K562 (cell line): Measurements from ENCODE around the gene HEXIM1. TPM values are rescaled to one million over a fixed set of nuclear protein-coding genes. Genes with fewer than 3 reads are reported as not detected.
A peak's percentile ranks its signal among the peaks of the same experiment; 100 is the strongest.

ENCODE experiments used
- CBX5 ChIP-seq: IDR thresholded peaks from 2 replicates; pipeline ENCODE4 v1.6.1; 2014; ENCODE audit warnings: low read depth, borderline replicate concordance
- CREB1 ChIP-seq, 2 experiments: sonication (generic) in 1 of 2; formaldehyde crosslinking in 1 of 2; IDR thresholded peaks; 2 replicates each; pipeline versions ENCODE4 v1.6.1 to v1.8.0; 2012 to 2022; ENCODE audit warnings: inconsistent platforms in 1 of 2, mild to moderate bottlenecking in 1 of 2, missing genetic modification reagents in 1 of 2, moderate library complexity in 1 of 2
- EGR1 ChIP-seq: fragments of 450-650 bp; conservative IDR thresholded peaks from 2 replicates; pipeline ENCODE4 v1.6.1; 2017; ENCODE audit warnings: mild to moderate bottlenecking
- ETV1 ChIP-seq: fragments of 450-650 bp; conservative IDR thresholded peaks from 2 replicates; pipeline ENCODE4 v1.6.1; 2016; ENCODE audit warnings: missing genetic modification characterization, control low read depth, low read depth, missing compliant biosample characterization
- FOS ChIP-seq: IDR thresholded peaks from 3 replicates; pipeline ENCODE4 v1.6.1; 2011; ENCODE audit not compliant: insufficient read length; ENCODE audit errors: extremely low read depth
- MCM3 ChIP-seq: fragments of 450-650 bp; IDR thresholded peaks from 2 replicates; pipeline ENCODE4 v1.6.1; 2016
- POLR2G ChIP-seq: fragments of 200-400 bp; formaldehyde crosslinking; IDR thresholded peaks from 2 replicates; pipeline ENCODE4 v1.6.1; 2017; ENCODE audit warnings: low read depth, mild to moderate bottlenecking, antibody characterized with exemption, low read length, moderate library complexity
- POLR3G ChIP-seq: IDR thresholded peaks from 2 replicates; pipeline ENCODE4 v1.6.1; 2011; ENCODE audit not compliant: insufficient read length, insufficient replicate concordance; ENCODE audit errors: extremely low read depth
- RBM25 ChIP-seq: fragments of 200-400 bp; formaldehyde crosslinking; IDR thresholded peaks from 2 replicates; pipeline ENCODE4 v1.6.1; 2018; ENCODE audit warnings: low read length, low read depth, moderate library complexity; ENCODE audit not compliant: severe bottlenecking
- ZFP36 ChIP-seq: fragments of 150-350 bp; IDR thresholded peaks from 2 replicates; pipeline ENCODE4 v1.6.1; 2018; ENCODE audit warnings: low read length, low read depth; ENCODE audit not compliant: partially characterized antibody
- ZNF655 ChIP-seq: fragments of 250-450 bp; sonication (Bioruptor Pico); IDR thresholded peaks from 2 replicates; pipeline ENCODE4 v1.5.0; 2021
- polyA plus RNA-seq, 8 experiments: library from polyadenylated mRNA; depleted of rRNA in 4 of 8; stranded (reverse) in 5 of 8; unstranded in 3 of 8; fragments of >200 nt; fragmentation: Nextera tagmentation in 2 of 8; fragmentation: Illumina TruSeq in 1 of 8; extraction: Ambion mirVana in 2 of 8; extraction: Trizol in 1 of 8; gene quantifications; 2 replicates each; pipeline versions ENCODE4 v1.2.1 to v1.2.3, GENCODE V29; 2011 to 2014; ENCODE audit warnings: inconsistent platforms in 1 of 8, missing spikeins in 1 of 8
- total RNA-seq, 7 experiments: library from RNA; depleted of rRNA in 6 of 7; stranded (reverse); fragments of >200 nt in 6 of 7; fragmentation: Illumina TruSeq in 2 of 7; extraction: Trizol in 2 of 7; gene quantifications; 2 replicates each; pipeline versions ENCODE4 v1.2.1 to v1.2.3, GENCODE V29; 2011 to 2021; ENCODE audit warnings: low replicate concordance in 1 of 7
- TF ChIP-seq, protein P1 (sequence below), 3 experiments: fragments of 200-800 bp in 1 of 3; fragments of 250-450 bp in 1 of 3; fragments of 450-650 bp in 1 of 3; sonication (Bioruptor Pico) in 1 of 3; sonication (Bioruptor generic) in 1 of 3; formaldehyde crosslinking in 1 of 3; IDR thresholded peaks; 2 replicates each; pipeline versions ENCODE4 v1.6.1 to v1.8.0; 2016 to 2022; ENCODE audit warnings: mild to moderate bottlenecking in 2 of 3, missing genetic modification characterization in 2 of 3, missing compliant biosample characterization in 1 of 3, moderate library complexity in 1 of 3
- TF ChIP-seq, protein P2 (sequence below): sonication (generic); formaldehyde crosslinking; IDR thresholded peaks from 2 replicates; pipeline ENCODE4 v1.9.0; 2022; ENCODE audit warnings: mild to moderate bottlenecking, missing genetic modification reagents
- TF ChIP-seq, protein P3 (sequence below): fragments of 450-650 bp; conservative IDR thresholded peaks from 2 replicates; pipeline ENCODE4 v1.6.1; 2016; ENCODE audit warnings: missing genetic modification characterization, low read depth, mild to moderate bottlenecking, missing compliant biosample characterization, moderate library complexity
- TF ChIP-seq, protein P4 (sequence below): fragments of 150-350 bp; IDR thresholded peaks from 2 replicates; pipeline ENCODE4 v1.6.1; 2014; ENCODE audit warnings: low read depth, mild to moderate bottlenecking, low read length, borderline replicate concordance
- TF ChIP-seq, protein P5 (sequence below): fragments of 250-450 bp; sonication (Bioruptor Pico); IDR thresholded peaks from 2 replicates; pipeline ENCODE4 v1.5.0; 2021

Gene HEXIM1
- total and polyA plus RNA-seq, 9 of the 15 experiments (the other 6 are each of a cell fraction or from before 2014, with no cell fraction given), result 1.4 to 28.3 (median 9.1) TPM

DNA sequence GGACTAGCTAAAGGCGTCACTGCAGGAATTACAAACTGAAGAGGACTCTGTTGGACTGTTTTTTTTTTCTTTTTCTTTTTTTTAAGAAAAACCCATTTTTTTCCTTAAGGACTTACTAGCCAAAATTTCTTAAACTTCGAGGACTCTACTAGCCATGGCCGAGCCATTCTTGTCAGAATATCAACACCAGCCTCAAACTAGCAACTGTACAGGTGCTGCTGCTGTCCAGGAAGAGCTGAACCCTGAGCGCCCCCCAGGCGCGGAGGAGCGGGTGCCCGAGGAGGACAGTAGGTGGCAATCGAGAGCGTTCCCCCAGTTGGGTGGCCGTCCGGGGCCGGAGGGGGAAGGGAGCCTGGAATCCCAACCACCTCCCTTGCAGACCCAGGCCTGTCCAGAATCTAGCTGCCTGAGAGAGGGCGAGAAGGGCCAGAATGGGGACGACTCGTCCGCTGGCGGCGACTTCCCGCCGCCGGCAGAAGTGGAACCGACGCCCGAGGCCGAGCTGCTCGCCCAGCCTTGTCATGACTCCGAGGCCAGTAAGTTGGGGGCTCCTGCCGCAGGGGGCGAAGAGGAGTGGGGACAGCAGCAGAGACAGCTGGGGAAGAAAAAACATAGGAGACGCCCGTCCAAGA, 878 bp downstream of the HEXIM1 start (continued):
- TF ChIP-seq, protein P1, sequence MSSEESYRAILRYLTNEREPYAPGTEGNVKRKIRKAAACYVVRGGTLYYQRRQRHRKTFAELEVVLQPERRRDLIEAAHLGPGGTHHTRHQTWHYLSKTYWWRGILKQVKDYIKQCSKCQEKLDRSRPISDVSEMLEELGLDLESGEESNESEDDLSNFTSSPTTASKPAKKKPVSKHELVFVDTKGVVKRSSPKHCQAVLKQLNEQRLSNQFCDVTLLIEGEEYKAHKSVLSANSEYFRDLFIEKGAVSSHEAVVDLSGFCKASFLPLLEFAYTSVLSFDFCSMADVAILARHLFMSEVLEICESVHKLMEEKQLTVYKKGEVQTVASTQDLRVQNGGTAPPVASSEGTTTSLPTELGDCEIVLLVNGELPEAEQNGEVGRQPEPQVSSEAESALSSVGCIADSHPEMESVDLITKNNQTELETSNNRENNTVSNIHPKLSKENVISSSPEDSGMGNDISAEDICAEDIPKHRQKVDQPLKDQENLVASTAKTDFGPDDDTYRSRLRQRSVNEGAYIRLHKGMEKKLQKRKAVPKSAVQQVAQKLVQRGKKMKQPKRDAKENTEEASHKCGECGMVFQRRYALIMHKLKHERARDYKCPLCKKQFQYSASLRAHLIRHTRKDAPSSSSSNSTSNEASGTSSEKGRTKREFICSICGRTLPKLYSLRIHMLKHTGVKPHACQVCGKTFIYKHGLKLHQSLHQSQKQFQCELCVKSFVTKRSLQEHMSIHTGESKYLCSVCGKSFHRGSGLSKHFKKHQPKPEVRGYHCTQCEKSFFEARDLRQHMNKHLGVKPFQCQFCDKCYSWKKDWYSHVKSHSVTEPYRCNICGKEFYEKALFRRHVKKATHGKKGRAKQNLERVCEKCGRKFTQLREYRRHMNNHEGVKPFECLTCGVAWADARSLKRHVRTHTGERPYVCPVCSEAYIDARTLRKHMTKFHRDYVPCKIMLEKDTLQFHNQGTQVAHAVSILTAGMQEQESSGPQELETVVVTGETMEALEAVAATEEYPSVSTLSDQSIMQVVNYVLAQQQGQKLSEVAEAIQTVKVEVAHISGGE (CRISPR knock-in tag; IDR thresholded peaks at IDR 0.05), result no peak
- TF ChIP-seq CBX5 (peak; percentile 40; the same call in 1 of the 2 replicates), EGR1 (no peak), ZNF655 (no peak), POLR3G (no peak), MCM3 (no peak), POLR2G (peak; percentile 78), RBM25 (no peak), ZFP36 (no peak), FOS (no peak), CREB1 (IDR thresholded peaks at IDR 0.05) (no peak), CREB1 (CRISPR knock-in tag; IDR thresholded peaks at IDR 0.05) (no peak; the same call in 1 of the 2 replicates), ETV1 (tag) (0 out of 2 replicates have a peak, but pooled peaks have one; percentile 6)
- TF ChIP-seq, protein P2, sequence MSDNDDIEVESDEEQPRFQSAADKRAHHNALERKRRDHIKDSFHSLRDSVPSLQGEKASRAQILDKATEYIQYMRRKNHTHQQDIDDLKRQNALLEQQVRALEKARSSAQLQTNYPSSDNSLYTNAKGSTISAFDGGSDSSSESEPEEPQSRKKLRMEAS (CRISPR knock-in tag), result no peak
- TF ChIP-seq, protein P3, sequence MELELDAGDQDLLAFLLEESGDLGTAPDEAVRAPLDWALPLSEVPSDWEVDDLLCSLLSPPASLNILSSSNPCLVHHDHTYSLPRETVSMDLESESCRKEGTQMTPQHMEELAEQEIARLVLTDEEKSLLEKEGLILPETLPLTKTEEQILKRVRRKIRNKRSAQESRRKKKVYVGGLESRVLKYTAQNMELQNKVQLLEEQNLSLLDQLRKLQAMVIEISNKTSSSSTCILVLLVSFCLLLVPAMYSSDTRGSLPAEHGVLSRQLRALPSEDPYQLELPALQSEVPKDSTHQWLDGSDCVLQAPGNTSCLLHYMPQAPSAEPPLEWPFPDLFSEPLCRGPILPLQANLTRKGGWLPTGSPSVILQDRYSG (tag), result no peak
- TF ChIP-seq, protein P4, sequence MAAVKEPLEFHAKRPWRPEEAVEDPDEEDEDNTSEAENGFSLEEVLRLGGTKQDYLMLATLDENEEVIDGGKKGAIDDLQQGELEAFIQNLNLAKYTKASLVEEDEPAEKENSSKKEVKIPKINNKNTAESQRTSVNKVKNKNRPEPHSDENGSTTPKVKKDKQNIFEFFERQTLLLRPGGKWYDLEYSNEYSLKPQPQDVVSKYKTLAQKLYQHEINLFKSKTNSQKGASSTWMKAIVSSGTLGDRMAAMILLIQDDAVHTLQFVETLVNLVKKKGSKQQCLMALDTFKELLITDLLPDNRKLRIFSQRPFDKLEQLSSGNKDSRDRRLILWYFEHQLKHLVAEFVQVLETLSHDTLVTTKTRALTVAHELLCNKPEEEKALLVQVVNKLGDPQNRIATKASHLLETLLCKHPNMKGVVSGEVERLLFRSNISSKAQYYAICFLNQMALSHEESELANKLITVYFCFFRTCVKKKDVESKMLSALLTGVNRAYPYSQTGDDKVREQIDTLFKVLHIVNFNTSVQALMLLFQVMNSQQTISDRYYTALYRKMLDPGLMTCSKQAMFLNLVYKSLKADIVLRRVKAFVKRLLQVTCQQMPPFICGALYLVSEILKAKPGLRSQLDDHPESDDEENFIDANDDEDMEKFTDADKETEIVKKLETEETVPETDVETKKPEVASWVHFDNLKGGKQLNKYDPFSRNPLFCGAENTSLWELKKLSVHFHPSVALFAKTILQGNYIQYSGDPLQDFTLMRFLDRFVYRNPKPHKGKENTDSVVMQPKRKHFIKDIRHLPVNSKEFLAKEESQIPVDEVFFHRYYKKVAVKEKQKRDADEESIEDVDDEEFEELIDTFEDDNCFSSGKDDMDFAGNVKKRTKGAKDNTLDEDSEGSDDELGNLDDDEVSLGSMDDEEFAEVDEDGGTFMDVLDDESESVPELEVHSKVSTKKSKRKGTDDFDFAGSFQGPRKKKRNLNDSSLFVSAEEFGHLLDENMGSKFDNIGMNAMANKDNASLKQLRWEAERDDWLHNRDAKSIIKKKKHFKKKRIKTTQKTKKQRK, result no peak
- TF ChIP-seq, protein P5, sequence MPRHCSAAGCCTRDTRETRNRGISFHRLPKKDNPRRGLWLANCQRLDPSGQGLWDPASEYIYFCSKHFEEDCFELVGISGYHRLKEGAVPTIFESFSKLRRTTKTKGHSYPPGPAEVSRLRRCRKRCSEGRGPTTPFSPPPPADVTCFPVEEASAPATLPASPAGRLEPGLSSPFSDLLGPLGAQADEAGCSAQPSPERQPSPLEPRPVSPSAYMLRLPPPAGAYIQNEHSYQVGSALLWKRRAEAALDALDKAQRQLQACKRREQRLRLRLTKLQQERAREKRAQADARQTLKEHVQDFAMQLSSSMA, result no peak
